Fibroblast of lung (primary cell): ENCODE measurements around the gene ANKLE2. TPM values are rescaled to one million over a fixed set of nuclear protein-coding genes. Genes with fewer than 3 reads are reported as not detected.

Experiments
- DNase-seq, 2 donors: peaks; one replicate each; pipeline versions ENCODE4 v3.0.0 to v3.0.0-alpha.2; 2010; ENCODE audit warnings: low read depth in 2 of 2
- H2AFZ ChIP-seq: 2 replicates; pipeline ENCODE4 v1.5.1; 2012; ENCODE audit warnings: low read length, control low read depth, inconsistent platforms
- H3K27ac ChIP-seq: 2 replicates; pipeline ENCODE4 v1.5.1; 2011; ENCODE audit warnings: low read length, control low read depth; ENCODE audit not compliant: insufficient read depth
- H3K27me3 ChIP-seq: 2 replicates; pipeline ENCODE4 v1.5.1; 2011; ENCODE audit warnings: mild to moderate bottlenecking, low read length; ENCODE audit not compliant: control insufficient read depth, insufficient read depth
- H3K36me3 ChIP-seq: 2 replicates; pipeline ENCODE4 v1.5.1; 2011; ENCODE audit warnings: low read length; ENCODE audit not compliant: control insufficient read depth, insufficient read depth
- H3K4me1 ChIP-seq: 2 replicates; pipeline ENCODE4 v1.5.1; 2011; ENCODE audit warnings: low read length; ENCODE audit not compliant: control insufficient read depth, insufficient read depth; ENCODE audit errors: extremely low read depth
- H3K4me2 ChIP-seq: 2 replicates; pipeline ENCODE4 v1.5.1; 2011; ENCODE audit warnings: low read length, control low read depth; ENCODE audit not compliant: insufficient read depth; ENCODE audit errors: extremely low read depth
- H3K4me3 ChIP-seq, 4 experiments: fragments of 200-600 bp in 1 of 4; sonication (generic) in 1 of 4; replicated peaks in 1 of 4; 2 replicates each; pipeline ENCODE4 v1.5.1; 2011 to 2016; ENCODE audit warnings: low read length in 4 of 4, low read depth in 3 of 4, mild to moderate bottlenecking in 3 of 4, control low read depth in 2 of 4, inconsistent platforms in 1 of 4, mixed read lengths in 1 of 4; ENCODE audit not compliant: insufficient read depth in 1 of 4; ENCODE audit errors: control extremely low read depth in 1 of 4
- H3K79me2 ChIP-seq: 2 replicates; pipeline ENCODE4 v1.5.1; 2012; ENCODE audit warnings: mild to moderate bottlenecking, low read length, inconsistent platforms; ENCODE audit not compliant: control insufficient read depth, insufficient read depth
- H3K9ac ChIP-seq: 2 replicates; pipeline ENCODE4 v1.5.1; 2011; ENCODE audit warnings: mild to moderate bottlenecking, low read length, control low read depth; ENCODE audit not compliant: insufficient read depth
- H3K9me3 ChIP-seq: 2 replicates; pipeline ENCODE4 v1.5.1; 2012; ENCODE audit warnings: low read depth, low read length; ENCODE audit not compliant: control insufficient read depth, insufficient read depth
- H4K20me1 ChIP-seq: 2 replicates; pipeline ENCODE4 v1.5.1; 2011; ENCODE audit warnings: low read length; ENCODE audit not compliant: control insufficient read depth, insufficient read depth; ENCODE audit errors: extremely low read depth
- EZH2 ChIP-seq: IDR thresholded peaks from 2 replicates; pipeline ENCODE4 v1.5.1; 2012; ENCODE audit warnings: low read length, control low read depth, mild to moderate bottlenecking; ENCODE audit errors: missing control alignments
- polyA plus RNA-seq, 2 donors: library from polyadenylated mRNA; depleted of rRNA in 1 of 2; stranded (reverse) in 1 of 2; unstranded in 1 of 2; fragments of >200 nt; gene quantifications; 2 replicates each; pipeline ENCODE4 v1.2.1, GENCODE V29; 2011 to 2012; ENCODE audit warnings: missing spikeins in 1 of 2
- total RNA-seq: library from RNA; depleted of rRNA; stranded (reverse); fragments of >200 nt; gene quantifications from 2 replicates; pipeline ENCODE4 v1.2.1, GENCODE V29; 2014
- TF ChIP-seq, protein P1 (sequence below), 2 donors: IDR thresholded peaks in 1 of 2; conservative IDR thresholded peaks in 1 of 2; 1 replicate in 1 of 2; 2 replicates in 1 of 2; pipeline ENCODE4 v1.5.1; 2011 to 2012; ENCODE audit warnings: low read length in 2 of 2, control low read depth in 1 of 2, inconsistent platforms in 1 of 2, low read depth in 1 of 2, mild to moderate bottlenecking in 1 of 2

The ANKLE2 gene
- total and polyA plus RNA-seq, 2 donors (not counting 1 experiment from before 2014, with no cell fraction given) = 55.8 to 55.9 TPM

- H3K79me2 ChIP-seq = peaks cover 8% of the 10 kb centered on the region
- no peaks in the 10 kb centered on the region for H4K20me1 ChIP-seq
- no peak overlapping the region for H3K4me3 ChIP-seq
- no peak for TF ChIP-seq EZH2
- TF ChIP-seq, protein P1, sequence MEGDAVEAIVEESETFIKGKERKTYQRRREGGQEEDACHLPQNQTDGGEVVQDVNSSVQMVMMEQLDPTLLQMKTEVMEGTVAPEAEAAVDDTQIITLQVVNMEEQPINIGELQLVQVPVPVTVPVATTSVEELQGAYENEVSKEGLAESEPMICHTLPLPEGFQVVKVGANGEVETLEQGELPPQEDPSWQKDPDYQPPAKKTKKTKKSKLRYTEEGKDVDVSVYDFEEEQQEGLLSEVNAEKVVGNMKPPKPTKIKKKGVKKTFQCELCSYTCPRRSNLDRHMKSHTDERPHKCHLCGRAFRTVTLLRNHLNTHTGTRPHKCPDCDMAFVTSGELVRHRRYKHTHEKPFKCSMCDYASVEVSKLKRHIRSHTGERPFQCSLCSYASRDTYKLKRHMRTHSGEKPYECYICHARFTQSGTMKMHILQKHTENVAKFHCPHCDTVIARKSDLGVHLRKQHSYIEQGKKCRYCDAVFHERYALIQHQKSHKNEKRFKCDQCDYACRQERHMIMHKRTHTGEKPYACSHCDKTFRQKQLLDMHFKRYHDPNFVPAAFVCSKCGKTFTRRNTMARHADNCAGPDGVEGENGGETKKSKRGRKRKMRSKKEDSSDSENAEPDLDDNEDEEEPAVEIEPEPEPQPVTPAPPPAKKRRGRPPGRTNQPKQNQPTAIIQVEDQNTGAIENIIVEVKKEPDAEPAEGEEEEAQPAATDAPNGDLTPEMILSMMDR (conservative IDR thresholded peaks at IDR 0.05 in 1 of 2, IDR thresholded peaks at IDR 0.05 in 1 of 2; ENCODE audit: low read depth in 1 of 2, low read length in 2 of 2) = no peak
- no peaks in the 10 kb centered on the region for H3K4me1 ChIP-seq
- H3K9ac ChIP-seq = no peak overlapping the region
- H3K36me3 ChIP-seq = peaks cover 23% of the 10 kb centered on the region
- no peak overlapping the region for H3K27ac ChIP-seq
- H3K4me2 ChIP-seq = no peak overlapping the region
- no peak overlapping the region for H2AFZ ChIP-seq
- H3K9me3 ChIP-seq = no peaks in the 10 kb centered on the region
- no peak for DNase-seq
- no peaks in the 10 kb centered on the region for H3K27me3 ChIP-seq
Observed at GRCh38 chr12:132719141-132719953, 42.3 kb downstream of the ANKLE2 start.

- Histone ChIP-seq H2AFZ (no peak overlapping the region), H4K20me1 (no peaks in the 10 kb centered on the region), H3K9me3 (no peaks in the 10 kb centered on the region), H3K4me3 (no peak overlapping the region), H3K4me2 (no peak overlapping the region), H3K4me1 (no peaks in the 10 kb centered on the region), H3K79me2 (peaks cover 11% of the 10 kb centered on the region), H3K27me3 (no peaks in the 10 kb centered on the region), H3K27ac (no peak overlapping the region), H3K9ac (no peak overlapping the region), H3K36me3 (peaks cover 23% of the 10 kb centered on the region)
- DNase-seq = no peak
- TF ChIP-seq, protein P1 (conservative IDR thresholded peaks at IDR 0.05 in 1 of 2, IDR thresholded peaks at IDR 0.05 in 1 of 2; ENCODE audit: low read depth in 1 of 2, low read length in 2 of 2) = no peak
- no peak for TF ChIP-seq EZH2
Observed at GRCh38 chr12:132718644-132719043, 43.0 kb downstream of the ANKLE2 start.

GRCh38 chr12:132717531-132718387 lies 43.9 kb downstream of the ANKLE2 start:
- Histone ChIP-seq H2AFZ (no peak overlapping the region), H3K4me3 (no peak overlapping the region), H3K4me2 (no peak overlapping the region), H3K36me3 (peaks cover 18% of the 10 kb centered on the region), H3K4me1 (no peaks in the 10 kb centered on the region), H3K9me3 (no peaks in the 10 kb centered on the region), H3K79me2 (peaks cover 14% of the 10 kb centered on the region), H4K20me1 (no peaks in the 10 kb centered on the region), H3K9ac (no peak overlapping the region), H3K27me3 (no peaks in the 10 kb centered on the region), H3K27ac (no peak overlapping the region)
- TF ChIP-seq EZH2 = no peak
- TF ChIP-seq, protein P1 (conservative IDR thresholded peaks at IDR 0.05 in 1 of 2, IDR thresholded peaks at IDR 0.05 in 1 of 2; ENCODE audit: low read depth in 1 of 2, low read length in 2 of 2) = no peak
- DNase-seq = no peak
